Heart left ventricle (tissue), 13 donors: ENCODE data around the gene OLAH.

Experiments used
- CTCF ChIP-seq, 12 donors: fragments of 200-600 bp; sonication (generic) in 4 of 12; IDR thresholded peaks; one replicate each; pipeline versions ENCODE4 v1.5.0 to v1.8.0; 2018 to 2022; ENCODE audit warnings: antibody characterized with exemption in 12 of 12, mild to moderate bottlenecking in 5 of 12
- POLR2A ChIP-seq, 2 donors: fragments of 450-650 bp; IDR thresholded peaks; one replicate each; pipeline ENCODE4 v1.6.1; 2017; ENCODE audit warnings: antibody characterized with exemption in 2 of 2, mild to moderate bottlenecking in 2 of 2, moderate library complexity in 2 of 2
- donor health status: ischemic (EF 13 %, LVEDD 7.1; RV severe dilation, severe dysfunction).
- donor health status: DM: no; HTN: yes; CAD: no.
- donor health status: DM: no; HTN: no; CAD: no.
- donor health status: ischemic (EF 25% LVEDD 6.9; RV normal size, moderate dysfunction).
- donor health status: ischemic (EF 25% LVEDD 5.7; RV mildly dilated, moderate dysfunction).
- donor health status: ischemic (EF 35%, LVEDD 5.7; RV mildly dilated, moderate dysfunction).
- donor health status: nonischemic (EF 11% LVEDD 7.7; RV severe dilation, severe dysfunction).
- donor health status: DM: yes; HTN: yes; CAD: no.
- donor health status: PGD.
- donor health status: ischemic (EF 29% LVEDD 5.4; RV normal size, mild dysfunction).
- donor health status: nonischemic (EF 23%, LVEDD 6.1; RV moderate dilation, normal function).

DNA sequence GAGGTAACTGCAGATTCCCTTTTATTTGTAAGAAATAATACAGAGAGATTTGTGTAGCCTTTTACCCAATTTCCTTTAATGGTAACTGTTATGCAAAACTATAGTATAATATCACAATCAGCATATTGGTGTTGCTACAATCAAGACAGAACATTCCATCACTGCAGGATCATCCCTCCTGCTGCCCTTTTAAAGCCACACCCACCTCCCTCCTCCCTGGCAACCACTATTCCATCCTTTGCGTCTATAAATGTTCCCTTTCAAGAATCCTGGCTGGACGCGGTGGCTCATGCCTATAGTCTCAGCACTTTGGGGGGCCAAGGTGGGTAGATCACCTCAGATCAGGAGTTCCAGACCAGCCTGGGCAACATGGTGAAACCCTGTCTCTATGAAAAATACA is 31.7 kb downstream of the OLAH start:
- TF ChIP-seq CTCF (IDR thresholded peaks at IDR 0.05) (no peak), POLR2A (IDR thresholded peaks at IDR 0.05) (no peak)
